ENCODE data around the gene KIF5C.

The KIF5C gene

DNA sequence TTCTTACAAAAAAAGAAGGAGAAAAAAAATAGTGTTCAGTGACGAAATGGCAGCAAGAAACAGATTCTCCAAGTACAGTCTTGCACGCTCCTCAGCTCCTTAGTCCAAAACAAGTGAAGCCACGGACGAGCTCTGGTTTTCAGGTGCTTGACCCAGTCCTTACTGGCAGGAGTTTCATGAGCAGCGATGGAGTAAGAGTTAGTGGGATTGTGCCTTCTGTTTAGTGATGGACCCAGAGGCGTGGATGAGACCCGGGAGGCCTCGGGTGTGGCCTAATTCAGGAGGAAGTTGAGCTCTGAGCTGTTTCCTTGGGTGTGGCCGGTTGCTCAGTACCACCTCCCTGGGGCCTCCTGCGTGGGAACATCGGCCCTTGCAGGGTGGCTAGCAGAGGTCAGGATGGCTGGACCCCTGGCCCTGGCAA, 52.0 kb downstream of the KIF5C start:
- DNase-seq: no peak

DNA sequence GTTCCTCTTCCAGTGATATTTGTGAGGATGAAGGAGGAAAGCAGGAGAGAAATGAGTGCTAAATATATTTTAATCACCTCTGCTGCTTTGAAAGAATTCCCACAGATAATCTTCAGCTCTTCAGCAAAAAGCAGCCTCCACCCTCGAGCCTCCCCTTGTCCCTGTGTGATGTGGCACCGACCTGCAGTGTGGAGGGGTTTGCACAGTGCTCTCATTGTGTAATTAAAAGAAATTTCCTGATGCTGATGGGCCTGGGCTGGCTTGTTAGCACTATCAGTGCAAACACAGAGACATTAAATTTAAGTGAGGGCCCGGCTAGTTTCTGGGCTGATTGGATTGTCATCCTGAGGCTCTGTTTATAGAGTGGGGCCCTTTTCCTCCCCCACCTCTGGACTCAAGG, 53.4 kb downstream of the KIF5C start:
- no peak for DNase-seq

DNA sequence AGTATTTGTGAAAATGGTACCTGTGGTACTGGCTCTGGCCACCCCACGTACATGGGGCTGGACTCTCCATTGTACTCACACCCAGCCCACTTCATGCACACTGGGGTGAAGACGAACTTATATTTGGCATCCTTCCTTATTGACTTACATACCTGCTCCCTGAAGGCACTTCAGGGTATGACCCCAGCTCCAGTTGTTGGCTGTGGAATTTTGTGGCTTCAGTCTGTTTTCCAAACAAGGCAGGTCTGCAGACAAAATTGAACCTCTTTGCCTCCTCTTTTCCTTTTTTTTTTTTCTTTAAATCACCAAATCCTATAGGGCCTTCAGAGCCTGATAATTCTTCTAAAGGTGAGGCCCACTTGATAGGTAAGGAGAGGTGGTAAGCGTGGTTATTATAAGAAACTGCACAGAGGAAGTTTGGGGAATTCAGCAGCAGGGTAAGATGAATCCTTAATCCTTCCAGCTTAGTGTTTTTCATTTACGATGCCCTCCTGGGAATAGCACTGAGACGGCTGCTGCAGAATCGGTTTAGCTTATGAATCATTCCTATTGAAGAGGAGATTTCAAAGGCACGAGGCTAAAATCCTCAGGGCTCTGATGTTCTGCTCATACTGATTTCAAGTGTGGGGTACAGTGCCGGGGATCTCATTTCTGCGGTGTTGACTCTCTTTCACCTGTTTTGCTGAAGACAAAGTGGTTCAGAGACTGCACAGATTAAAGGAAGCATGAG, 55.2 kb downstream of the KIF5C start:
- no peak for DNase-seq

DNA sequence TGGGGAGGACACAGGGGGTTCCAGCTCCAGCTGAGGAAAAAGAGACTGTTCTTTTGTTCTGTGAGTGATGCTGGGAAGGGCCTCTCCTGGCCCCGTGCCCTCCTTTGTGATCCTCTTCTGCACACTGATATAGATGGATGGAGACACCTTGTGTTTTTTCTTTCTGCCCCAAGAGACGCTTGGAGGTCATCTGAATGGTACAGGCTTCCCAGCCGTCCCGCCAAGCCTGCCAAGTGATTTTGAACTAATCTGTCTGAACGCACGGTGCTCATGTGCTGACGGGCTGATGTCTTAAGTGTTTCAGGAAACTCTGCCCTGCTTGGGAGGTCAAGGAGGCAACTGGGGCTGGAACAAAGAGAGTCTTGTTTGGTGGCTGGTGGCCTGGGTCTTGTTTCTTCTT, 57.5 kb downstream of the KIF5C start:
- DNase-seq: no peak

DNA sequence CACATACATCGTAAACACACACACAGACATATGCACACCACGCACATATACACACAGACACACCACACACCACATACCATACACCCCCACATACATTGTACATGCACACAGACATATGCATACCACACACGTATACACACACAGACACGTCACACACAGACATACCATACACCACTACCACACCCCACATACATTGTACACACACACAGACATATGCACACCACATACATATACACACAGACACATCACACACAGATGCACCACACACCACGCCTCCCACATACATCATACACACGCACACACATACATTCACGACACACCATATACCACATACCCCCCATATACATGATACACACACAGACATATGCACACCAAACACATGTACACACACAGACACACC, 58.4 kb downstream of the KIF5C start:
- DNase-seq: no peak

DNA sequence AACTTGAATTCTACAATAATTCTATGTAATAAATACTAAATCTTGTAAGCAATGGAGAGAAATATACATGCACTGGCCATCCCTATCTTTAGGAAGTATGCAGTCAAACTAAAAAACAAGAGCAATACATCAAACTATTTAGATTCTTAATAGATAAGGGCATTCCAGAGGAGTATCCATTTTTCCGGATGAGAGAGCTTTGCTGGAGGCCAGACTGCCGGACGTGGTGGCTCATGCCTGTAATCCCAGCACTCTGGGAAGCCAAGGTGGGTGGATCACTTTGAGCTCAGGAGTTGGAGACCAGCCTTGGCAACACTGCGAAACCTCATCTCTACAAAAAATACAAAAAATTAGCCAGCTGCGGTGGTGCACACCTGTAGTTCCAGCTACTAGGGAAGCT, 60.8 kb downstream of the KIF5C start:
- no peak for DNase-seq

DNA sequence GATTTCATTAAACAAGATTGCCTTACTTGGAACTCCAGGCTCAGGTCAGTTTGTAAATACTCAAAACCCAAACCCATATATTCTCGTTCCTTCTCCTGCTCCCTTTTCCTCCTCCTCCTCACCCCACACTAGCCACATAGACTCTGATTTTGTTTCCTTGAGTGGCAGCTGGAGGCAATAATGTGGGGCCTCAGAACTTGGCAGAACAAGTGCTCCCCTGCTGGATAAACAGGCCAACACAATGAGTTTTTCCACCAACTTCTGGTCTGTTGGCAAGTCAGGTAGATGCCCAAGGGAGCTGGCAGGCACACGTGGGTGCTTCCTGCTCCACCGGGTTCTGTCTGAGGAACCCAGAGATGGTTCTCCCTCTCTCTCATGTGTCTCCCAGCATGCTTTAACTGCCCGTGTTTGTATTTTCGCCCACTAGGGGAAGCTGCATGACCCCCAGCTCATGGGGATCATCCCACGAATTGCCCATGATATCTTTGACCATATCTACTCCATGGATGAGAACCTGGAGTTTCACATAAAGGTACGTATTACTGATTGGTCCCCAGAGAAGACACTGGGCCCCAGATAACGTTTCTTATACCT, 61.9 kb downstream of the KIF5C start:
- no peak for DNase-seq

DNA sequence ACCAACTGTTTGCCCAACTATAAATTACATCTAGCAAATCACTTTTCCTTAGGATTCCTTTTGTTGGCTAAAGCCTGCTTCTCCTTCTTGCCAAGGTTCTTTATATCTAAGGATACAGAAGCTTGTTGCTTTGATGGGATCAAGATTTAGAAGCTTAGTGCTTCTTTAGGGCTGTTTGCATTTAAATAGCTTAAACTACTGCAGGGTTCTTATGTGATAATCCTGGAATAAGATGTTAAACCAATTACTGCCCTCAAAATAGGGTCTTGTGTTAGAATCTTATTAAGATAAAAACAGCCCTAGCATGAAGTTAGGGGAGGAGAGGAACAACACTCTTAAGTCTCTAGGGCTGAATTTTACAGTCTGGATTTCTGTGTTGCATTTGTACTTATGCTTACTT, 64.2 kb downstream of the KIF5C start:
- no peak for DNase-seq

DNA sequence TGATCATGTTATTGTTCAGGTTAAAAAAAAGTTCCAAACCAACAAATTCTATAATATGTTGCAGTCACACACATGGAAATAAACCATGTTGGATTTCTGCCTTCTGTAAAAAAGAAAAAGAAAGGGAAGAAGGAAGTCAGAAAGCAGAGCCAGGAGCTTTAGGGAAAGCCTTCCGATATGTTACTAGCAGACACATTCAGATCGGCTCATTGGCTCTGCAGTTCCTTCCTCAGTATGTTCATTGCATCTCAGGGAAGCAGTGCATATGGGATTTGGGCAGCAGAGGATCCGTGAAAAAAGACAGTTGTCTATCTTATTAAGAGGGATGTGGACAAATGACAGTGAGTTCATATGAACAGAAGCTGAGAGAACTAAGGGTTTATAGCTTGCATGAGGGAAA, 68.1 kb downstream of the KIF5C start:
- no peak for DNase-seq

DNA sequence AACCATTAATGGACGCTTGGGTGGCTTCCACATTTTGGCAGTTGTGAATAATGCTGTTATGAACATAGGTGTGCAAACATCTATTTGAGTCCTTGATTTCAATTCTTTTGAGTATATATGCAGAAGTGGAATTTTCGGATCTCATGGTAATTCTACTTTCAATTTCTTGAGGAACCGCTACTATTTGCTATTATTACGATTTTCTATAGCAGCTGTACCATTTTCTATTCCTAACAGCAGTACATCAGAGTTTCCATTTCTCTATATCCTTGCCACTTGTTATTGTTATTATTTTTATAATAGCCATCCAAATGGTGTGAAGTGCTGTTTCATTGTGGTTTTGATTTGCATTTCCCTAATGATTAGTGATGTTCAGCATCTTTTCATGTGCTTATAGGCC, 69.5 kb downstream of the KIF5C start:
- DNase-seq: no peak

DNA sequence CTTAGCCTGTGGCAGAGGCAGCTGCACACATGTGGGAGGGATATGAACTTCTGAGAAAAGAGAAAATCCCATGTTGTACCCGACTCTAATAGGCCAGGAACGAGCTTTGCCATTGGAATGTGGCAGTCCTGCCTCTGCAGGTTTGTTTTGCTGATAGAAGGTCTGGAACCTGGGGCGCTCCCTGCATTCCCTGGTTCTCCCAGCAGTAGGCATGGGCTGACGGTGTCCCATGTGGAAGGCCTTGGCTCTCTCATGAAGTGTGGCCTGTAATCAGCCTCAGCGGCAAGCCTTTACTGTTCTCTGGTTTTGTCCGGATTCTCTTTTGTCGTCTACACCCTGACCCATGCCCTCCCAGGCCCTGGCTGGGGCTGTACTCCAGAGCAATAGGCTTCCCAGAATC, 72.3 kb downstream of the KIF5C start:
- no peak for DNase-seq

DNA sequence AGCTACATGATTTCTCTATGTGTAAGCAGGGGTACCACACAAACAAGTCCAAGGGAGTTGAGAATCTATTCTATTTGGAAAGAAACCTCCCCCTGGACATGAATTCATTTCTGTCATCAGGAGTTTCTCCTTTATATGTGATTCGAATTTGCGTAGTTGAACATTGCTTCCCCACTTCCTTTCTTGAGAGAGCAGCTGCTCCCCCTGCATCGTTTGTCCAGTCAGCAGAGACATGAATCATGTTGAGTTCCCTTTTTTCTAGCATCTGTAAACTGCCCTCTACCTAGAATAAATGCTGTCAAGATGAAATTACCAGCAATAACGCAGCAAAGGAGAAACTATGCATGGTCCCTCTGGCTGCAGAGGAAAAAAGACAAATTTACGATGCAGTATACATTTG, 73.8 kb downstream of the KIF5C start:
- DNase-seq: no peak

DNA sequence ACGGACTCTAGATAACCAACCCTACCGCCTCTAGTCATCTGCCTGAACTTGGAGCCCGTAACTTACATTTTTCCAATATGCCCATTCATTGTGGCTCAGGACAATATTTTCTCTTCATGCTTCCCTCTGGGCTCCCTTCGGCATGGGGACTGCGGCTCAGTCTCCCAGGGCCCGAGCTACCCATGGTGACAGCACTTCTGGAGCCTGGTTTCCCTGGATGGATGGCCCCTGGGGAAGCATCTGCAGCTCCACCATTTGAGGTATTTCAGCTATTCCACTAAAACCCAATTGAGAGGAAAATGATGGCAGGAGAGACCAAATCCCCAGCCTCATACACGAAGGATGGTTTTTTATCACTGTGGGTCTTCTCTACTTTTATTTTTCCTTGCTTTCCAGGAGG, 74.3 kb downstream of the KIF5C start:
- no peak for DNase-seq

DNA sequence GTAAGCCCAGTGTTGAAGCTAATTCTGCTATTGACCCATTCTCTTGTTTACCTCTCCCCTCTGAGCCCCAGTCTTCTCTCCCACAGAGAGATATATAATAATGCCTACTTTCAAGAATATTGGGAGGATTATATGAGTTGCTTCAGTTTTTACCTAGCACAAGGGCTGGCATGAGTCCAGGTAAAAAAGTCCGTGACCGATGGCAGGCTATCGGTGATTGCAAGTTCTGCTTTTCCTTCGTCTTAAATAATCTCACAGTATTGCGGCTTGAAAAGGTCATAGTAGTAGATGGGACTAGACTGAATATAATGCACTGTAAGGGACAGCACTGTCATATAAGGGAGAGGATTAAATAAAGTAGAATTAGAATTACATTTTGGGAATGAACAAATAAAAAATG, 77.6 kb downstream of the KIF5C start:
- no peak for DNase-seq

DNA sequence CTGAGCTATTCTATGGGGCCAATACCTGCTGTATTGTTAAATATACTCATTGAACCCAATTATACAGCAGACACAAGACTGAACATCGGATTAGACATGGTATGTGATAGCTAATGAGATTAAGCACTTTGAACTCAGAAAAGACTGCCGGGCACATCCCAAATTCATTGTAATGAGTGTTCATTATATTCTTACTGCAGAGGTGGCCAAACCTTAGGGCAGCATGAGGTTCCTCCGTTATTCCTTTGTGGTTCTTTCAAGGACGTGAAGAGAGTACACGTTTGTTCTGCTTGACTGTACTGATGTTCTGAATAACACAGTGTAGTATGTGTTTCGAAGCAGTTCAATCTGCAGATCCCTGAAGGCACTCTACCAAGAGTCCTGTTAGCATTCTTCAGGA, 78.4 kb downstream of the KIF5C start:
- DNase-seq: no peak

DNA sequence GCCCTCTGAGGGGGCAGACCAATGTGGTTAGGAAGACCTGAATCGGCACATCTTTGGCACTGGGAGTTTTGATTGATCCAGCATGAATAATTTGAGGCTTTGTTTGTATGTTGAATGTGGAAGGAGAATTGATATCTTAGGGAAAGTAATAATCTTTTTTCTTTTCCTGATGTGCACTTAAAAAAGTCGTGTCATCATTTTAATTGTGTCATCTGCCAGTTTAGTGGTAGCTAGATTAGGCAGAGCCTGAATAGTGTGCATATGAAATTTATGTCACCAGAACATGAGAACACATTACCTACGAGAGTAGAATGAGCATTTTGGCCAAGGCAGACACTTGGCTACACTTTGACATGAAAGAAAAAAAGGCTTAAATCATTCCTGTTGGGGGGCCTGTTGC, 79.5 kb downstream of the KIF5C start:
- no peak for DNase-seq

DNA sequence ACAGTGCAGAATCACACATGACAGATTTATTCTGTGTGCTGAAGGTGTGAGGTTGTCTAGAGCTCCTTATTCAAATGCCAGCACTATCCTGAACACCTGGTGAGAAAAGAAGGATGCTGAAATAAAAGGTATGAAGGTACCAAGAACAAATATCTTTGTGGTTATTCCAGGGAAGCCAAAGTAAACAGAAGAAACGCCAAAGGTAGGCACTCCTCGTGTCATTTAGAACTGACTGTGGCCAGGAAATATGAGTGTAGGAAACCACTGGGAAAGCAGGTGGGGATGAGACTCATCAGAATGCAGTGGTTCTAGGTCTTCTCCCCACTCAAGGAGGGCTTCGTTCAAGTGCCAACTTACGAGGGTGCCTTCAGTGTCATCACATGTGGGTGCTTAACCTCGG, 80.8 kb downstream of the KIF5C start:
- no peak for DNase-seq

DNA sequence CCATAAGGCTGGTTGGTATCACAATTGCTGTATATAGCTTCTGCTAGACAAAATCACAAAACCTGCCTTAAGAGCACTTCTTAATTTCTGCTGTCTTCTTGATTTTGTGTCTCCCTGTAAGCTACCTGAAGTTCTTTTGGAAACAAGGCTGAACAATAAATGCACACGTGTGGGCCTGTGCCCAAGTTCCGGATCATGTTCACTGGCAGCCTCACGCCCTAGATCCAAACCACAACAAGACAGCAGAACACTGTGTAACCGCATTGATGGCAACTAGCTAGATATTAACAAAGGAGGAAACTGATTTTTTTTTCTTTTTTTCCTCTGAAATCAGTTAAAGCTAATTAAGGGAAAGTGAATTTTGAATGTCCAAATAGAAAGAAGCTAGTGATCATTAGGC, 82.0 kb downstream of the KIF5C start:
- no peak for DNase-seq

DNA sequence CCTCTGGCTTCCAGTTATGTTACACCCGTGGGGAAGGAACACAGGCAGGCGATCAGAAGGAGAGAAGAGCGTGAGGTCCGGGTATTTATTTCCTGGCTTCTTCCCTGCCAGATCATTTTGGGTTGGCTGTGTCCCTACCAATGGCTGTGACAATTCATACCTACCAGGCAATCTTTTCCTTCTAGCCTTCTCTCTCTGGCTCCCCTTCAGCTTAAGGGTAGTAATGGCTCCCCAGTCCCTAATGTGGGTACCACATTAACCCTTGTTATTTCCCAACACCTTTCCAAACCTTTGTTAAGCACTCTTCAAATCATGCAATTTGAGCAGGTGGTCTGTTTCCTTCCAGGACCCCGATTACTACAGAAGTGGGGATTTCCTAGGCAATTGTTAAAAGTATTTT, 84.7 kb downstream of the KIF5C start:
- no peak for DNase-seq

DNA sequence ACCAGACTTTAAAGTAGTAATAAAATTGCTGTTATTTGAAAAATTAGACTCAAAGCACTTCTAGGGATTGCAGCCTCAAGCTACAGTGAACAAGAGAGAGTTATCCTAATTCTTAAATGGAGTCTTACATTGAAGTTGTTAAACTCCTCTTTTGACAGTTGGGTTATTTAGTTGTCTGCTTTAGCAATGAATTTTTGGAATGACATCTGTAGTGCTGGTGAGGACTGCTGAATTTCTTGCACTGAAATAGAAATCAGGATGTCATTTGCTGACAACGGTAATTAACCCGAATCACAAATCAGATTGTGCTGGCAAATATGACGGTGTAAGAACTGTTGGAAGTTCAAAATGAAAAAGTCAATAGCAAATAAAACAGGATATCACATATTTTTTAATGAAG, 85.5 kb downstream of the KIF5C start:
- DNase-seq: no peak

DNA sequence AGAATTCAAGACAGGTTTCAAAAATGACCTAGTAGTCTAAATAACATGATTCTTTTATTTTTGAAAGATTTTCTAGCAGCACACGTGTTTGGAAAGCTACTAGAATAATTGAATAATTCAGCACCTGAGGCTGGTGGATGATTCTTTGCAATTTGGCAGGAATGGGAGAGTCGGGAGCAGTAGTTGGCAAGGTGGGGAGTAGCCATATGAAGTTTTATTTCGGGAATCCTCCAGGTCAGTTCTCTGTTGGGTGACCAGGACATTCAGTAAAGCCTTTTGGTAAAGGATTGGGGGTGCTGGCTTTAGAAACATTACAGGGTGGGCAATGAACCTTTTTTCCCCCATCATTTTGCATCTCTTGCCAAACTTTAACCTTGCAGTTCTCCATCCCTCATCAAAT, 88.4 kb downstream of the KIF5C start:
- no peak for DNase-seq

DNA sequence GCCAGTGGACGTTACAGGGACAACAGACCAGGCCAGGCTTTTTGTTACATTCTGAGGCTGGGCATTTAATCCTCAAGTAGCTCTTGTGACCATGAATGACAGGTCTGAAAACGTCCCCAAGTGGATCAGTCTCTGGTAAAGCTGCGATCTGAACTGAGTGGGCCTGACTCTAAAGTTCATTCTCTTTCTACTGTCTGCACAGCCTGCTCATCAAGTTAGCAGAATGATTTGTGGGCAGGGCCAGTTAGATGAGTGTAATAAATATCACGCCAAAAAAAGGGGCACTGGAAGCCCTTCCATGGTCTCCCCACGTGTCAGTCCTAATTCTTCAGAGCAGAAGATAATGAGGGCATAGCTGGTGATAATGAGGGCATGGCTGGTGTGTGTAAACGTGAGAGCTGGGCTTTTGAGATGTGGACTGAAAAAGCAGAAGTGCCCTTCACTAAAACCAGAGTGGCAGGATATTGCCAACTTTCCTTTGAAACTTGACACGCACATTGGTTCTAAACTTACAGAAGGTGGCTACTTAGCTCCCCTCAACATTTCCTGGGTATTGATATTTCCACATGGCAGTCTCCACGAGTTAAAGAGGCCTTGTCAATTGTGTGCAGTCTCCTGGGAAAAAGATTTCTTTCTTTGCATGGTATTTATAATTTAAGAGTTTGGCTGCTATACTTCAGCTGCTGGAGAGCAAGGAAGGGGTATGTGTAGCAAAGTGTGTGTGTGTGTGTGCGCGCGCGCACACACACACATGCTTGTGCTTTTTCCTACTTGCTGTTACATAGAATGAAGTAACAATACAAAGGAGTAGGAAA, 90.8 kb downstream of the KIF5C start:
- DNase-seq: no peak

DNA sequence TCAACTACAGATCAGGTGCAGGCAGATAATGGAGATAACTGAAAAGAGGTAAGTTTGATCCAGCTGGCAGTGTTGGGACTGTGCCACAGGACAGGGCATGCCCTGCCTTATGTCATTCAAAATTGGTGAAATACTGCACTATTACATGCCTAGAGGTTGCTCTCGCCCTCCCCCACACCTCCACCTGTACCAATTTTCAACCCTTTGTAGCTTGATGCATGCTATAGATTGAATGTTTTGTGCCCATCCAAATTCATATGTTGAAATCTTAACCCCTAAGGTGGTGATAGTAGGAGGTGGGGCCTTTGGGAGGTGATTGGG, 91.4 kb downstream of the KIF5C start:
- DNase-seq: no peak

DNA sequence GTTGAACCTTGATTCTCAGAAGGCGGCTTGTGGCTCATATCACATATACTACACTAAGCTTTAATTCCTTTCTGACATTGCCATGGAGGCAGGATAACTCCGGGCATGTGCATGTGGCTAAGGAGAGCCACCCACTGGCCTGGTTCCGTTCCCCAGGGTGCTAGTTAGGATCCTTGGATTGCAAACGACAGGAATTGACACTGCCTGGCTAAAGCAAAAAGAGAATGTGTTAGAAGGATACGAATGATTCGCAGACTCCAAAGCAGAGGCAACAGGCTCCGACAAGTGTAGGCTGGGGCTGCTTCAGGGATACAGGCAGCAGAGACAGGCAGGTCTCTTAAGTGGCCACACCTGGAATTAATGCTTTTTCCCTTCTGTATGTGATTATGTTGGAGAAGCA, 92.0 kb downstream of the KIF5C start:
- DNase-seq: no peak

DNA sequence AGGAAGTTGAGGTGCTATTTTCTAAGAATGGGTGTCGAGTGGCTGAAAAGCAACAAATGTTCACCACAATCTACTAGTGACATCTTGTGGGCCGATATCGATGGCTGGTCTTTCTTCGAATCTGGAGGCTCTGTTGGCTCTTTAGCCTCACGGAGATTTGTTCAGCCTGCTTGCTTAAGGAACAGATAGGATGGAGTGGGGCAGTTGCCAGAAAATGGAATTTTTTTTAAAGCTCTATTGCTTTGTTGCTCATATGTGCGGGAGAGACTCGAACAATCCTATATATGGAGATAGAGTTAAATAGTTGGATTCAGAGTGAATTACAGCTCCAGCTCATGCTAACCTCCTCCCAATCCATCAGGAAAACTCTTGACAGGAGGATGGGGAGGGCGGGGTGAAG, 92.6 kb downstream of the KIF5C start:
- DNase-seq: no peak
